Measurements from ENCODE around the gene ADD1.
A peak's percentile ranks its signal among the peaks of the same experiment; 100 is the strongest.

Gene ADD1

GRCh38 chr4:2875556-2875955 is 31.9 kb downstream of the ADD1 start:
- Histone ChIP-seq H4K5ac (ENCODE audit: low read length) (no peak overlapping the region), H3K4me1 (ENCODE audit: control insufficient read depth, low read depth, low read length) (peaks cover 4% of the 10 kb centered on the region), H2AK5ac (ENCODE audit: low read length) (no peak overlapping the region), H3K4ac (ENCODE audit: low read depth, low read length) (no peak overlapping the region), H3K79me2 (ENCODE audit: control insufficient read depth, insufficient read depth, low read length) (peaks cover 45% of the 10 kb centered on the region), H3K27ac (ENCODE audit: low read depth, low read length) (no peak overlapping the region), H3K23ac (ENCODE audit: low read length) (no peak overlapping the region), H2BK5ac (ENCODE audit: low read length) (no peak overlapping the region), H3K4me3 (ENCODE audit: low read length) (no peak overlapping the region), H2BK120ac (ENCODE audit: low read depth, low read length) (no peak overlapping the region), H3K56ac (ENCODE audit: low read length) (no peak overlapping the region), H4K8ac (ENCODE audit: low read depth, low read length) (no peak overlapping the region), H3K4me2 (ENCODE audit: low read length) (no peak overlapping the region), H3K36me3 (ENCODE audit: control insufficient read depth, insufficient read depth, low read length) (peaks cover 2% of the 10 kb centered on the region), H3K79me1 (ENCODE audit: low read length) (peaks cover 19% of the 10 kb centered on the region), H3K27me3 (ENCODE audit: insufficient read depth, low read length, poor library complexity) (no peaks in the 10 kb centered on the region), H3K18ac (ENCODE audit: low read length) (no peak overlapping the region), H3K9ac (ENCODE audit: low read length) (no peak overlapping the region), H2BK15ac (replicated peaks; ENCODE audit: low read depth) (no peak overlapping the region)
- no peak for DNase-seq
- no CpG with 5 or more reads among the region's 3 CpGs for WGBS (ENCODE audit: extremely low coverage, insufficient coverage, low lambda C conversion rate)

- Histone ChIP-seq H4K8ac (ENCODE audit: low read depth, low read length) (no peak overlapping the region), H2BK5ac (ENCODE audit: low read length) (no peak overlapping the region), H3K27me3 (ENCODE audit: insufficient read depth, low read length, poor library complexity) (no peaks in the 10 kb centered on the region), H3K56ac (ENCODE audit: low read length) (peak overlapping the region; percentile 26), H3K27ac (ENCODE audit: low read depth, low read length) (no peak overlapping the region), H3K36me3 (ENCODE audit: control insufficient read depth, insufficient read depth, low read length) (peaks cover 2% of the 10 kb centered on the region), H3K4ac (ENCODE audit: low read depth, low read length) (no peak overlapping the region), H4K5ac (ENCODE audit: low read length) (no peak overlapping the region), H3K9ac (ENCODE audit: low read length) (no peak overlapping the region), H3K79me1 (ENCODE audit: low read length) (peaks cover 17% of the 10 kb centered on the region), H3K79me2 (ENCODE audit: control insufficient read depth, insufficient read depth, low read length) (peaks cover 31% of the 10 kb centered on the region), H2AK5ac (ENCODE audit: low read length) (no peak overlapping the region), H3K18ac (ENCODE audit: low read length) (no peak overlapping the region), H2BK120ac (ENCODE audit: low read depth, low read length) (no peak overlapping the region), H3K4me3 (ENCODE audit: low read length) (no peak overlapping the region), H3K4me1 (ENCODE audit: control insufficient read depth, low read depth, low read length) (peaks cover 4% of the 10 kb centered on the region), H3K23ac (ENCODE audit: low read length) (no peak overlapping the region), H3K4me2 (ENCODE audit: low read length) (no peak overlapping the region), H2BK15ac (replicated peaks; ENCODE audit: low read depth) (no peak overlapping the region)
- DNase-seq, result no peak
- no CpG with 5 or more reads among the region's 5 CpGs for WGBS (ENCODE audit: extremely low coverage, insufficient coverage, low lambda C conversion rate)
Measured at GRCh38 chr4:2878346-2878745, 34.7 kb downstream of the ADD1 start.

- Histone ChIP-seq H3K23ac (ENCODE audit: low read length) (no peak overlapping the region), H3K36me3 (ENCODE audit: control insufficient read depth, insufficient read depth, low read length) (peaks cover 2% of the 10 kb centered on the region), H3K4ac (ENCODE audit: low read depth, low read length) (no peak overlapping the region), H4K8ac (ENCODE audit: low read depth, low read length) (no peak overlapping the region), H2BK5ac (ENCODE audit: low read length) (no peak overlapping the region), H3K4me3 (ENCODE audit: low read length) (no peak overlapping the region), H3K27me3 (ENCODE audit: insufficient read depth, low read length, poor library complexity) (no peaks in the 10 kb centered on the region), H2BK15ac (replicated peaks; ENCODE audit: low read depth) (no peak overlapping the region), H3K27ac (ENCODE audit: low read depth, low read length) (no peak overlapping the region), H3K4me2 (ENCODE audit: low read length) (no peak overlapping the region), H3K4me1 (ENCODE audit: control insufficient read depth, low read depth, low read length) (peaks cover 4% of the 10 kb centered on the region), H2AK5ac (ENCODE audit: low read length) (no peak overlapping the region), H3K18ac (ENCODE audit: low read length) (no peak overlapping the region), H3K79me1 (ENCODE audit: low read length) (peaks cover 17% of the 10 kb centered on the region), H3K79me2 (ENCODE audit: control insufficient read depth, insufficient read depth, low read length) (peaks cover 28% of the 10 kb centered on the region), H2BK120ac (ENCODE audit: low read depth, low read length) (no peak overlapping the region), H4K5ac (ENCODE audit: low read length) (no peak overlapping the region), H3K9ac (ENCODE audit: low read length) (no peak overlapping the region), H3K56ac (ENCODE audit: low read length) (no peak overlapping the region)
- no CpG with 5 or more reads among the region's 5 CpGs for WGBS (ENCODE audit: extremely low coverage, insufficient coverage, low lambda C conversion rate)
- DNase-seq, result no peak
Measured at GRCh38 chr4:2879026-2879425, 35.4 kb downstream of the ADD1 start.

GRCh38 chr4:2881431-2881830 is 37.8 kb downstream of the ADD1 start:
- no peak overlapping the region for H2AK5ac ChIP-seq (ENCODE audit: low read length)

GRCh38 chr4:2882341-2882740 is 38.7 kb downstream of the ADD1 start:
- no peak overlapping the region for H3K18ac ChIP-seq (ENCODE audit: low read length)

More at GRCh38 chr4:2881431-2881830, 37.8 kb downstream of the ADD1 start:
- H3K18ac ChIP-seq (ENCODE audit: low read length), result no peak overlapping the region
- H3K56ac ChIP-seq (ENCODE audit: low read length), result no peak overlapping the region
- no CpG with 5 or more reads among the region's 3 CpGs for whole genome bisulfite sequencing (ENCODE audit: extremely low coverage, insufficient coverage, low lambda C conversion rate)
- H3K79me2 ChIP-seq (ENCODE audit: control insufficient read depth, insufficient read depth, low read length), result peaks cover 15% of the 10 kb centered on the region
- no peak overlapping the region for H2BK15ac ChIP-seq (replicated peaks; ENCODE audit: low read depth)
- no peak overlapping the region for H3K27ac ChIP-seq (ENCODE audit: low read depth, low read length)
- no peaks in the 10 kb centered on the region for H3K27me3 ChIP-seq (ENCODE audit: insufficient read depth, low read length, poor library complexity)
- DNase-seq, result no peak
- no peak overlapping the region for H3K23ac ChIP-seq (ENCODE audit: low read length)
- H4K8ac ChIP-seq (ENCODE audit: low read depth, low read length), result no peak overlapping the region
- H2BK120ac ChIP-seq (ENCODE audit: low read depth, low read length), result no peak overlapping the region
- H3K4me1 ChIP-seq (ENCODE audit: control insufficient read depth, low read depth, low read length), result peaks cover 4% of the 10 kb centered on the region
- H3K79me1 ChIP-seq (ENCODE audit: low read length), result peaks cover 17% of the 10 kb centered on the region
- H3K4me2 ChIP-seq (ENCODE audit: low read length), result no peak overlapping the region
- no peak overlapping the region for H2BK5ac ChIP-seq (ENCODE audit: low read length)
- no peak overlapping the region for H4K5ac ChIP-seq (ENCODE audit: low read length)
- no peak overlapping the region for H3K9ac ChIP-seq (ENCODE audit: low read length)
- no peak overlapping the region for H3K4ac ChIP-seq (ENCODE audit: low read depth, low read length)
- H3K4me3 ChIP-seq (ENCODE audit: low read length), result no peak overlapping the region
- peaks cover 8% of the 10 kb centered on the region for H3K36me3 ChIP-seq (ENCODE audit: control insufficient read depth, insufficient read depth, low read length)

GRCh38 chr4:2886161-2886560 is 42.5 kb downstream of the ADD1 start:
- no peak overlapping the region for H2BK5ac ChIP-seq (ENCODE audit: low read length)
- no peak overlapping the region for H3K56ac ChIP-seq (ENCODE audit: low read length)
- no peak overlapping the region for H4K5ac ChIP-seq (ENCODE audit: low read length)
- H4K8ac ChIP-seq (ENCODE audit: low read depth, low read length), result no peak overlapping the region
- H3K4ac ChIP-seq (ENCODE audit: low read depth, low read length), result no peak overlapping the region
- H2BK15ac ChIP-seq (replicated peaks; ENCODE audit: low read depth), result no peak overlapping the region
- no peak overlapping the region for H2BK120ac ChIP-seq (ENCODE audit: low read depth, low read length)
- H3K27me3 ChIP-seq (ENCODE audit: insufficient read depth, low read length, poor library complexity), result no peaks in the 10 kb centered on the region
- peaks cover 7% of the 10 kb centered on the region for H3K79me1 ChIP-seq (ENCODE audit: low read length)
- H3K4me2 ChIP-seq (ENCODE audit: low read length), result no peak overlapping the region
- H3K79me2 ChIP-seq (ENCODE audit: control insufficient read depth, insufficient read depth, low read length), result no peaks in the 10 kb centered on the region
- peaks cover 8% of the 10 kb centered on the region for H3K36me3 ChIP-seq (ENCODE audit: control insufficient read depth, insufficient read depth, low read length)
- H3K23ac ChIP-seq (ENCODE audit: low read length), result no peak overlapping the region
- no peak overlapping the region for H3K18ac ChIP-seq (ENCODE audit: low read length)
- H3K27ac ChIP-seq (ENCODE audit: low read depth, low read length), result no peak overlapping the region
- no peak overlapping the region for H2AK5ac ChIP-seq (ENCODE audit: low read length)
- no peak for DNase-seq
- H3K4me1 ChIP-seq (ENCODE audit: control insufficient read depth, low read depth, low read length), result no peaks in the 10 kb centered on the region
- no CpG with 5 or more reads among the region's 9 CpGs for WGBS (ENCODE audit: extremely low coverage, insufficient coverage, low lambda C conversion rate)
- no peak overlapping the region for H3K4me3 ChIP-seq (ENCODE audit: low read length)
- H3K9ac ChIP-seq (ENCODE audit: low read length), result no peak overlapping the region

More at GRCh38 chr4:2882341-2882740, 38.7 kb downstream of the ADD1 start:
- Histone ChIP-seq H4K8ac (ENCODE audit: low read depth, low read length) (no peak overlapping the region), H3K36me3 (ENCODE audit: control insufficient read depth, insufficient read depth, low read length) (peaks cover 8% of the 10 kb centered on the region), H3K27me3 (ENCODE audit: insufficient read depth, low read length, poor library complexity) (no peaks in the 10 kb centered on the region), H3K4me3 (ENCODE audit: low read length) (no peak overlapping the region), H2BK15ac (replicated peaks; ENCODE audit: low read depth) (no peak overlapping the region), H2BK5ac (ENCODE audit: low read length) (no peak overlapping the region), H3K27ac (ENCODE audit: low read depth, low read length) (no peak overlapping the region), H3K79me2 (ENCODE audit: control insufficient read depth, insufficient read depth, low read length) (peaks cover 13% of the 10 kb centered on the region), H3K4me1 (ENCODE audit: control insufficient read depth, low read depth, low read length) (peaks cover 4% of the 10 kb centered on the region), H2AK5ac (ENCODE audit: low read length) (no peak overlapping the region), H3K4me2 (ENCODE audit: low read length) (no peak overlapping the region), H3K9ac (ENCODE audit: low read length) (no peak overlapping the region), H3K79me1 (ENCODE audit: low read length) (peaks cover 15% of the 10 kb centered on the region), H3K4ac (ENCODE audit: low read depth, low read length) (no peak overlapping the region), H3K56ac (ENCODE audit: low read length) (no peak overlapping the region), H2BK120ac (ENCODE audit: low read depth, low read length) (no peak overlapping the region), H3K23ac (ENCODE audit: low read length) (no peak overlapping the region), H4K5ac (ENCODE audit: low read length) (no peak overlapping the region)
- WGBS (ENCODE audit: extremely low coverage, insufficient coverage, low lambda C conversion rate), result no CpG with 5 or more reads among the region's 1 CpG
- no peak for DNase-seq

All from mesendoderm (in vitro differentiated cells).